GM19452 (cell line): Measurements from ENCODE around the gene PDE9A.

ENCODE experiments used
- ATAC-seq: cut with Tn5 transposase; IDR thresholded peaks from one replicate; pipeline ENCODE4 v1.9.1; 2021; ENCODE audit not compliant: unreplicated experiment

PDE9A gene

DNA sequence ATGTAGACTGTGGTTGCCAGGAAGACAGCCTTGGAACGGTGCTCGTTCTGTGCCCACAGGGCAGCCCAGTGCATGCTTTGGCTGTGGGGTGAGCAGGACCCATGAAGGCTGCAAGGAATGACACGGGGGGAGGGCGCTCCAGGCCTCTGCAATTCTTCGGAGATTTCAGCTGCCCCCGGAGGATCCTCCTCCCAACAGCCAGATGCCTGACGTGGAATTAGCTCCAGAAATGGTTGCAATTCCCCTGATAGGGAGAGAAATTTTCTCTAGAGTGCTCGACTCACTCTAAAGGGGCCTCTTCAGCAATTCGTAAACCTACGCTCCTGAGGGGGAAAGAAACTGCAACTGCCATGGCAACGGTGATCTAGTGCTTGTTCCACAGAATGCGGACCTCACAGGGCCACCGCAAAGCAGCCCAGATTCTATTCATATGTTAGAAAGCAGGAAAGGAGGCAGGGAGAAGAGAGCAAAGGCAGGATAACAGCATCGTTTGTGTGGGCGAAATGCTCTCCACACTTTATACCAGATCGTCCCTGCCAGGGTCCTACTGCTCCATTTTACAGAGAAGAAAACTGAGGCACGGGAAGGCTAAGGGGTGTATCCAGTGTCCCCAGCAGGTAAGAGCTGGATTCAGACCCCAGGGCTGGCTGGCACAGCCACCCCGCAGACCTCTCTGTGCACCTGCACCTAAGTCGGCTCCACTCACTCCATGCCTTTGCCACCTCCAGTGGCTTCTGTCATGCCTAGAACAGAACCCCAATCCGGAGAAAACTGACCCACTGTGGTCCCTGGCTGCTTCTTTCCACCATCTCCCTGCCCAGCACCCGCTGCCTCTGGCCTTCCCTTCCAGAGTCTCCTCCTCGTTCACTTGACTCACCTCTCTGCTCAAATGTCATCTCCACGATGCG is 11.9 kb upstream of the PDE9A start:
- ATAC-seq: no peak

DNA sequence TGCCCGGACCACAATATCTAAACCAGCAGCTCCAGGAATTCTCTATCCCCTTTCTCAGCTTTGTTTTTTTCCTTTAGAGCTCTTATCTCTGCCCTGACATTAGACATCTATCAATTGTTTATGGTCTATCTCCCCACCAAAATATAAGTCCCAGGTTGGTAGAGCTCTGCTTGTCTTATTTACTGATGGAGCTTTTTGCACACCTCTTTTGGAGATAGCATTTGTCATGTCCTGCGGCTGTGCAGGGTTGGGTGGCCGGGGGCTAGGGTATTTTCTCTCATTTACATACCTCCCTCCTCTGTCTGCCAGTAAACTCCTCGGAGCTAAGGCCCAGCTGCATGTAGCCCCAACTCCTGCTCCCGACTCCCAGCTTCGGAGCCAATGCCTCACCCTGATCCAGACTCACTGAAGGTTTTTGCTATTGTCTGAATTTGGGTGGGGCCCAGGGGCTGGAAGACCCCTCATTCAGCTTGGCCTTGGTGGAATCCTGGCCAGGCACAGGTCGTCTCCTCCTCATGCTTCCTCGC is 11.1 kb upstream of the PDE9A start:
- ATAC-seq: no peak

DNA sequence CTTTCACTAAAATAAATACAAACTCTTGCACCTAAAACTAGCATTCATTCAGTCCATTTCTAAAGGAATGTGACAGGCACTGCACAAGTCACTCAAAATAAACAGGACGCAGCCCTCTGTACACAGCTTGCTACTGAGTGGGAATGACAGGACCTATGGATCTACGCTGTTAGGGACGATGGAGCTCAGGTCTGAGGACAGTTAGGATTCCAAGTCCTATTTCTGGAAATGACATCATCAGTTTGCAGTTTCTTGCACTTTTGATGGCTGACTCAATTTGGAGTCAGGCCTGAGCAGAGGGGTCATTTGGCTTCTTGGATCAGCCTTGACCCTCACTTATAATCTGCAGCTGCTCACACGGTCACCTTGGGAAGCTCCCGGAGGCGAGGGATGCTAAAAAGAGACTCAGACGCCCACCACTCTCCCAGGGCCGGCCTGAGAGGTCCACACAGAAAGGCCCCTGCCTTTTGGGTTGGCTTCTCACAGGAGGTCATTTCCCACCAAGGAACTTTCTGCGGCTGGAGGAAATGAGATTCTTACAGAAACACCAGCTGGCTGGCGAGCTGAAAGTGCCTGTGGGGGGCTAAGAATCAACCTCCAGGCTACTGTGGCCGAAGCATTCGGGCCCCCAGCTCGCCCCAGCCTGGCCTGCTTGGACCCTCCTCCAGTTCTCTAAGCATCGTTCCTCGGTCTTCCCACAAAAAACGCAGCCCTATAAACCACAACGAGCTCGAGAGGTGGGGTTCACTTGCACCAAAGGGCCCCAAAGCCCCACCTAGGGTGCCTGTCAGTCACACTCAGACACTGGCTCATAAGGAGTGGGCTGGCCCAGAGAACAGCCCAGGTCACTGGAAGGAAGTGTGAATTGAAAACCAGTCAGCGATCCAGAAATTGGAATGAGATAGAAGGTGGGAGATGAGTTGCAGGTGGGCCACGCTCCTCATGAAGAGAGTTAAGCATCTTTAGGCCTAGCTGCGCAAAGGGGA is 8.9 kb upstream of the PDE9A start:
- ATAC-seq: no peak

DNA sequence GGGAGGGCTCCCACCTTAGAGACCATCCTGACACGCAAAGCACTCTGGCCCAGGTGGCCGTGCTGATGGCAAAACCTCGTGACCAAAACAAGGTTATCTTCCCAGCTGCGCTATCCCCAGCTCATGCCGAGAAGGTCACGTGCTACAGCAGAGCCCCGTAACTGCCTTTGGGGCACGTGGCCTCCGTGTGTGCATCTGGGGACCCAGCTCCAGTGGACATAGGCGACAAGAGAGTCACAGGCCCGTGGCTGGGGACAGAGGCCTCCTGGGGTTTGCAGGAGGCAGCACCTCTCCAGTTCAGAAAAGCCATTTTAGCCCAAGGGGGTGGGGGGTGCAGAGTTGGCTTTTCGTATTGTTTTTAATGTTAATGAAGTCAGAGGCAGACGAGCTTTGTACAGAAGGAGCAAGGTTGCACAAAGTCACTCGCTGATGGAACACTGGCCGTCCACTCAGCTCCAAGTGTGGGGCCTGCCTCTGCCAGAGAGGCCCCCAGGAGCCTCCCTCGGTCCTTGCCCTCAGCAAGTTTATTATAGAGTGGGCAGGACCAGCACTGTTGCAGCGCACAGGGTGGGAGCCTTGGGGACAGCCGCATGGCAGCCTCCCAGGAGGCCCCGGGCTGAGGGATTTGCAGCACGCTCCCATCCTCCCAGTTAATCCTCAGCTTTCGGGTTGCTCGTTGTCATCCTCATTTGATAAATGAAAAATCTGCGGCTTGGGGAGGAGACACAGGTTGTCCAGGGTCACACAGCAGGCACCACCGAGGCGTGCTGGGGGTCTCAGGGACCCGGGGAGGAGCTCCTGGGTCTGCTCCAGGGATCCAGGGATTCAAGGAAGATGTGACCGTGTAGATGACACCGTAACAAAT is 8.0 kb upstream of the PDE9A start:
- ATAC-seq: no peak

DNA sequence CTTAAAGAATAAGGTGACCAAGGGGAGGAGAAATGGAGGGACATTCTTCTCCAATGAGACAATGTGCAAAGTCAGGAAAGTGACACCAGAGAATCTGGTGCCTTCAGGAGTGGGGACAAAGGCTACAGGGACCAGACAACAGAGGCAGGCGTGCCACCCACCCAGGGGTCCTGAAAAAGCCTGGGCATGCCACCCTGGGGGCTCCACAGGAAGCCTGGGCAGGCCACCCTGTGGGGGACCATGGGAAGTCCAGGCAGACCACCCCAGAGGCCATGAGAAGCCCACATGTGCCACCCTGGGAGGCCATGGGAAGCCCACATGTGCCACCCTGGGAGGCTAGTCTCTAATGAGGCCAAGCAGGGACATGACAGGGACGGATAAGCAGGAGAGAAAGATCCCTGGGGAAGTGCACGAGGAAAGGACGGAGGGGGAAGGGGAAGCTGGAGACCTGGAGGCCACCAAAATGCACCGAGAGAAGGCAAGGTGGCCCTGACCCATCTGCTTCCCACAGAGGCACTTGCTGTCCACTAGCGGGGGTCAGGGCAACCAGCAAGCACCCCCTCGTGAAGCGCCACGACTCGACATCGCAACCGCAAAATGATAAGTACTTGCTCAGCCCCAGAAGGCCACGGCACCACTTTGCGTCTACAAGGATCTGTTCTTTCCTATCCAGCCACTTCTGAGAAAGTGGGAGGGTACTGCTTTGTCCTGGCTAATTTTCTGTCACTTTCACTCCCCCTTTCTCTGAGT is 7.2 kb upstream of the PDE9A start:
- no peak for ATAC-seq

DNA sequence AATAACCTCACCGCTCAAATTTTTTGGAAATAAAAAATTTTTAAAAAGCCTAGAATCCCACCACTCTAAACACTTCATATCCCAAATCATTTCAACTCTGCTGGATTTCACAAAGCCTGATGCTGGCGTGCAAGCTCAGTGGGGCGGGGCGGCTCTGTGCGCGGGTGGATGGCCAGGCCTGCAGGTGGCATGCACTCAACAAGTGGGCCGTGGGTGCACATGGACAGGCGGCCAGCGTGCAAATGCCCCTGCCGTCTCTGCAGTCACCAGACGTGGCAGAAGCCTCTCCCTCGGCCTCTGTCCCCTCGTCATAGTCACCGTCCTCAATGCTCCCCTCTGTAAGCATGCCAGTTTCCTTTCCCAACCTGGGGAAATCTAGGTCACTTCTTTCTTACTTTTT is 6.6 kb upstream of the PDE9A start:
- ATAC-seq: no peak

DNA sequence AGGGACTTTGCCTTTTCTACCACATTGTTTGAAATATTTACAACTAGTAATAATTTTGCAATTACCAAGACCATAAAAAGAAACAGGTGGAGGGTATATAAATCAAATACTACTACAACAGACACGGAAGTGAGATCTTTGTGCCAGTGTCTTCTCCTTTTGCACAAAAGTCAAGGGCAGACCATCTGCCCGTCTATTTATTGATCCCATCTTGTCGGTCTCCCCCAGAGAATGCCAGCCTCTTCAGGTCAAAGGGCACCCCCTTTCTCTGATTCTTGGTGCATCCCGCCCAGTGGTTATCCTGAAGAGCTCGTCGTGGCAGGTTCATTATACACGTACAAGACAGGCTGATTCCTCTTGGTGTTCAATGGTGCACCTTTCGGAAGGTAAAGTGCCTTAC is 4.8 kb upstream of the PDE9A start:
- ATAC-seq: no peak

DNA sequence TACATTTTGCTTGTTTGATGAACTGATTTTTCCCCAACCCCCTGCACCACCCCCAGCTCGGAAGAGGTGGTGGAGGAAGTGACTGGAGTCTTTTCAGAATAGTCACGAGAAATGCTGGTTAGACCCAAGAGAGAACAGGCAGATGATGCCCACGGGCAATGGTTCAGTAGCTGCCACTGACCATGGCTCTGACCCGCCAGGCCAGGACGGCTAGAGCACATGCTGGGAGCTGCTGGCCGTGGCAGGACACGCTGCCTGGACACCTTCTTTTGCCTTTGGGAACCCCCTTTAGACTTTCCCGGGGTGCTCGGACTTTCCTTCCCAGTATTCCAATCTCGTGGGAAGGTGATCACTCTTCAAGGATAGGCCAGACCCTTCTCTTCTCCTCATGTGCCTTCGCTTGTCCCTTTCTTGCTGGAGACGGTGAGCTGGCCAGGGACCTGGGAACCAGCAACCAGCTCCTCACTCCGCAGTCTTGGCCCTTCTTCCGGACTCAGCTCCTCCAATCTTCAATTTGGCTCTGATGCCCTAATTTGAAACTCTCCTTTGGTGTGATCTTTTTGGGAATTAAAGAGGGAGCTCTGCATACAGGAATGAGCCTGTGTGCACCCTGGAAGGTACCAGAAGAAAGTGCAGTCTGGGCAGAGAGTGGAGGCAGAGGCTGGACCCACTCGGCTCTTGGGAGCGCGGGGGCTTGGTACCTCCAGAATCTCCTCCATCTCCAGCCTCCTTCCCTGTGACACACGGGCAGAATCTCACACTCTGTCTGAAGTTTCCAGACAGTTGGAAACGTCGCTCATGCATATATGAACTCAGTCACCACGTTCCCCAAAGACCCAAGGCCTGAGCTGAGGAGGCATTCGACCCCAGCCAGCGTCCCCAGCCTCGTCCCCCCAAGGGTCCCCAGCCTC is 4.0 kb upstream of the PDE9A start:
- ATAC-seq: no peak

DNA sequence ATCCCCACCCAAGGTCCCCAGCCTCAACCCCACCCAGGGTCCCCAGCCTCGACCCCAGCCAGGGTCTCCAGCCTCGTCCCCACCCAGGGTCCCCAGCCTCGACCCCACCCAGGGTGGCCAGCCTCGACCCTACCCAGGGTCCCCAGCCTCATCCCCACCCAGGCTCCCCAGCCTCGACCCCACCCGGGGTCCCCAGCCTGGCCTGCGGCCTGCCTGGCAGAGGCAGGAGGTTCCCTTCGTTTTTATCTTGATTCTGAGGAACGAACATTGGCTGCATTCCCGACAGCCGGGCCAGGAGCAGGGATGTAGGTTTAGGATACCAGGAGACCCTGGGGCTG is 3.4 kb upstream of the PDE9A start:
- no peak for ATAC-seq

DNA sequence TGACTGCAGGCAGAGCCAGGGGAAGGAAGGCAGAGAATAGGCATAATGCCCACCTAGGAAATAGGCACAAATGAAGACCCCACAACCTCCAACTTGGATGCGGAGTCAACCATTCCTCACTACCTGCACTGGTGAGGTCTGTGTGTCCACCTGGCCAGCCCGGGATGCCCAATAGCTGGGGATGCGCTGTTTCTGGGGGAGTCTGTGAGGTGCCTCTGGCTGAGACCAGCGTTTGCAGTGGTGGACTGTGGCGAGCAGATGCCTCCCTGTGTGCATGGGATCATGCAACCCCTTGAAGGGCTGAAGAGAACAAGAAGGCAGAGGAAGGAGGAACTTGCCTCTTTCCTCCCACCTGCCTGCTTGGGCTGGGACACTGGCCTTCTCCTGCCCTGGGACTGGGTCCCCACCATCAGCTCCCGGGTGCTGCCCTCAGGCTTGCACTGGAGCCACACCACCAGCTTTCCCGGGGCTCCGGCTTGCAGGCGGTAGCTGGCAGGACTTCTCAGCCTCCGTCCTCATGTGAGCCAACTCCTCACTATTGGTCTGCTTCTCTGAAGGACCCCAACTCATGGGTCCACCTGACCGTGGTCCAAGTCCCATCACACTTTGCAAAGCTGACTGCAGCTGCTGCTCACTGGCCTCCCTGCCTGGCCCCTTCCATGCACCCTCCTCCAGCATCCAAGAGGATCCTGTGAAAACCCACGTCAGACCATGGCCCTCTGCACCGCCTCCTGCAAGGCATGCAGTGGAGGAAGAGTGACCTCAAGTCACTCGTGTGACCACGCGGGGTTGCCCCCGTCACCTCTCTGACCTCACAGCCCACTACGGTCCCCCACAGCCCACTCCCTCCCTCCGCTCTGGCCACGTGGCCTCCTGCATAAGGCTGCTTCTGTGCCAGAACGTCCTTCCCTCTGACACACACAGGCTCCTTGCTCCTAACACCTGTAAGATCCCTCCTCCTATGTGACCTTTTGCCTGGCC is 2.7 kb upstream of the PDE9A start:
- no peak for ATAC-seq

DNA sequence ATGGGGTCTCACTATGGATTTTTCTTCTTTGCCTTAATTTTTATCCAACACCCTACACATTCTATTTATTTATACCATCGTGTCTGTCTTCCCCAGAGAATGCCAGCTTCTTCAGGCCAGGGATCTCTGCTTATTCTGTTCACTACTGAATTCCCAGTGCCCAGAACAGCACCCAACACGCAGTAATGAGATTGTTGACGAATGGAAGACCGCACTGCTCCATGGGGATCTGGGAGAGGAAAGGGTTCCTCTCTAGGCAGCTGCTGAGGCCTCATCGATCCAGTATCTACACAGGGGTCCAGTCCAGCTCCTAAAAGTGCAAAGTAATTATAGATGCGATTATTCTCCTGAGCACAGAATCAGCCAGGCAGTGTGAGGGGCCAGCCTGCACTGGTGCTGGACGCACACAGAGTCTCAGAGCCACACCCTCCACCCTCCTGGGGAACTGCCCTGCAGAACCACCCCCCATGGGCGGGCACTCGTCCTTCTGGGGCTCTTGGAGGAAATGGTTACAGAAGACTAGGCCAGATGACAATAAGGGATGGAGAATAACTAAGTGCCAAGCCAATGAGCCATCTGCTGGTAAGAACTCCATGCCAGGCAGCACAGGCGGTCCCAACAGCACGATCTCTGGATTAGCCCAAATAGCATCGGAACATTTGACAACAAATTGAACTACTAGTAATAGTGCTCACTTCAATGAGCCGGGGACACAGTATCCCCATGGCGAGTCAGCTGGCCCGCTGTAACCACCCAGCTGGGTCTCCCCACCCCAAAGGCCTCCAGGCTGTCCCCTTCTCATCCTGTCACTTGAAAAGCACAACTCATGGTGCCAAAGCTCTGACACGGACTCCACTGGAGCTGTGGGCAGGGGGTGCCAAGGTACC is 1.7 kb upstream of the PDE9A start:
- ATAC-seq: no peak

DNA sequence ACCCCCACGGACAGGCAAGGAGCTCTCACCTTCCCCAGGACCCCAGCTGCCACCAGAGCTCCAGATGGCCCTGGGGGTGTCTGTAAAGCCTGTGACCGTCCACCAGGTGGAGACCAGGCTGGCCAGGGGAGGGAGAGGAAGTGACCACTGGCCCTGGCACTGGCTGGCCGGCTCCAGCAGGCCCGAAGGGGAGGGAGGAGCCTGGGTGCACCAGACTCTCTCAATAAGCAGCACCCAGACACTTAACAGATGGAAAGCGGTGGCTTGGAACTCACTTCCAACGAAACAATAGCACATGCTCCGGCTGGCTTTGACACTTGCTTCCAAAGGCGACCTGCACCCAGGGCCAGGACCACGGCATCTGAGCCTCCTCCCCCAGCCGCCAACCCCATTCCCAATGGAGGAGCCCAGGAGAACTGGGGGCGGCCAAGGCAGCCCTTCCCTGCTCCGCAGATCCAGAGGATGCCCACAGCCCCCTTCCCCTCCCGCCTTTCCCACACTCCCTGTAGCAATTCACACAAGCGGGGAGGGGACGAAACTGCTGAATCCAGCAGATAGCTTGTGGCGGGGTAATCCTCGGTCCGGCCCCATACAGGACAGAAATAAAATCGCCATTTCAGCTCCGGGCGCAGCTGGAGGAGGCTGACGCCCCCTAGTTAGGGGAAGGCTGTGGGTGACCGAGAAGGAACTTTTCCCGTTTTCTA is 742 bp upstream of the PDE9A start:
- ATAC-seq: no peak

DNA sequence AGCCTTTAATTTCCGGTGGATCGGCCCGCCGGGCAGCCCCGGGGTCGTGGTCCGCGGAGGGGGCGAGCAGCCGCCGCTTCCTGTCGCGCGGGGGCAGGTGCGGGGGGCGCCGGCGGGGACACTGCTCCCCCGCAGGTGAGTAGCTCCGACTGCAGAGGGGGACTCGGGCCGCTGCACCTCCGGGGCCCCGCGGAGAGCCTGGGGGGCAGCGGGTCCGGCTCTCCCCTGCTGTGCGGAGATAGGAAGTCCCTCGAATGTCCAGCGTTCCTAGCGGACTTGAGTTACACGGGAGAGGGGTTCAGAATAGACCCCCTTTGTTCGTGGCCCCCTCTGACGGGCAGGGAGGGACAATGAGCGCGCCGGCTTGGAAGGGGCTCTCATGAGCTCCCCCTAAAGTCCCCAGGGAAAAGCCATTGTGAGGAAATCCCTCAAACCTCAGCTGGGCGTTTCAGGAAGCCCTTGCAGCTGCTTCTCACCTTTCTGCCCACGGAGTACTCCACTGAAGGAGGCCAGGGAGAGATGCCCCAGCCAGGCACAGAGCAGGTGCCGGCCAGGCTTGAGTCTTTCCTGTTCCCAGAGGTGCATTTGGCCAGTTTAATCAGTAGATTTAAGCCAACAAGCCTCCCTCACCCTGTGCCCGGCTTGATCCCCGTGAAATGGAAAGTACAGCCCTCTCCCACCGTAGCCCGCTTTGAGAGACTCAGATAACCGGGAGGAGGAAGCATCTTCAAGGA is 925 bp downstream of the PDE9A start:
- ATAC-seq: no peak

DNA sequence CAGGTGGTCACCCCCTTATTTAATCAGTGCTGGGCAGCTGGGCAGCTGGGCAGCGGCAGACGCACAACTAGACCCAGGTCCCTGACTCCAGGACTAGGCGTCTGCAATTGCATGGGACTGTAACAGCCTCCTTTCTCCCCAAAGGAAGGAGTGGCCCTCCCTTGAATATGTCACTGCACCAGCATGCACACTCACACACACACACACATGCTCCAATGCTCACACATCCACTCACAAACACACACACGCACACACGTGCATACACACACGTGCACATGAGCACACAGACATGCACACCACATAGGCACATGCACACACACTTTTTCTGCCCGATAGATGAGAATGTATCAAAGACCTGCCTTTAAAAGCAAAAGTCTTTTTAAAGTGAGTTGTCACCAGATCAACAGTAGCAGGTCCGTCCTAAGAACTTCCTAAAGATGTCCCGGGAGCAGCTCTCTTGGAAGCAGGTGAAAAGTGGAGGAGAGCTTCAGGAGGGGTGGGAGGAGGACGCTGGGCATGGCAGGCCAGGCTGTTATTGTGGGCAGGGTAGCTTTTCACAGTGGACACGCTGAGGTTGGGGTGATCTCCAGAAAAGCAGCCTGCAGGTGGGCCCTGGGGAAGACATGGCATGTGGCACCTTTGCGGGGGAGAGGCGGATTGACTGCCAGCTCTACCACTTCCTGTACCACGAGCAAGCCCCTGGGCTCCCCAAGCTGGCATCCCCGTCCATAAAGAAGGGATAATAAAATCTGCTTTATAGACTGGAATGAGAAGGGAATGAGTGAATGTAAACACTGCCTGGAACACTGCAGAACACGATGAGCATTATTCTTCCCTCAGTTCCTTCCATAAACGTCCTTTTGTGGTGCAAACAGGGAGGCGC is 1.7 kb downstream of the PDE9A start:
- no peak for ATAC-seq
